Hepatocyte (in vitro differentiated cells): ENCODE measurements around the gene TTC28.

Experiments used
- EZH2 ChIP-seq: fragments of 200-600 bp; sonication (generic); IDR thresholded peaks from 2 replicates; pipeline ENCODE4 v1.6.1; 2016; ENCODE audit warnings: antibody characterized with exemption, mild to moderate bottlenecking, borderline replicate concordance
- EZH2phosphoT487 ChIP-seq: fragments of 200-600 bp; sonication (generic); IDR thresholded peaks from one replicate; pipeline ENCODE4 v1.6.1; 2018; ENCODE audit warnings: antibody characterized with exemption, mild to moderate bottlenecking, low read depth, moderate library complexity; ENCODE audit not compliant: unreplicated experiment, severe bottlenecking
- TF ChIP-seq, protein P1 (sequence below): fragments of 200-600 bp; sonication (generic); IDR thresholded peaks from 2 replicates; pipeline ENCODE4 v1.5.1; 2016; ENCODE audit warnings: antibody characterized with exemption, mild to moderate bottlenecking; ENCODE audit not compliant: poor library complexity

GRCh38 chr22:27999876-28000275 lies 679.8 kb downstream of the TTC28 start:
- TF ChIP-seq, protein P1, sequence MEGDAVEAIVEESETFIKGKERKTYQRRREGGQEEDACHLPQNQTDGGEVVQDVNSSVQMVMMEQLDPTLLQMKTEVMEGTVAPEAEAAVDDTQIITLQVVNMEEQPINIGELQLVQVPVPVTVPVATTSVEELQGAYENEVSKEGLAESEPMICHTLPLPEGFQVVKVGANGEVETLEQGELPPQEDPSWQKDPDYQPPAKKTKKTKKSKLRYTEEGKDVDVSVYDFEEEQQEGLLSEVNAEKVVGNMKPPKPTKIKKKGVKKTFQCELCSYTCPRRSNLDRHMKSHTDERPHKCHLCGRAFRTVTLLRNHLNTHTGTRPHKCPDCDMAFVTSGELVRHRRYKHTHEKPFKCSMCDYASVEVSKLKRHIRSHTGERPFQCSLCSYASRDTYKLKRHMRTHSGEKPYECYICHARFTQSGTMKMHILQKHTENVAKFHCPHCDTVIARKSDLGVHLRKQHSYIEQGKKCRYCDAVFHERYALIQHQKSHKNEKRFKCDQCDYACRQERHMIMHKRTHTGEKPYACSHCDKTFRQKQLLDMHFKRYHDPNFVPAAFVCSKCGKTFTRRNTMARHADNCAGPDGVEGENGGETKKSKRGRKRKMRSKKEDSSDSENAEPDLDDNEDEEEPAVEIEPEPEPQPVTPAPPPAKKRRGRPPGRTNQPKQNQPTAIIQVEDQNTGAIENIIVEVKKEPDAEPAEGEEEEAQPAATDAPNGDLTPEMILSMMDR = no peak
- no peak for TF ChIP-seq EZH2
- no peak for TF ChIP-seq EZH2phosphoT487
